GOT3 (cell line): ENCODE measurements around the gene ZNF804A.
"Not testable (repeated sequence)": the region's sequence is repeated elsewhere in the genome, so short reads cannot be mapped to it uniquely, and the experiment has no call there.

ENCODE experiments used
- DNase-seq: peaks from one replicate; lab custom pipeline; 2025; ENCODE audit warnings: mixed read lengths; lab: John Stamatoyannopoulos, UW

ZNF804A gene

GRCh38 chr2:184721881-184722280 is 123.6 kb downstream of the ZNF804A start:
- DNase-seq = no peak

- no peak for DNase-seq
Measured at GRCh38 chr2:184727813-184728212, 129.5 kb downstream of the ZNF804A start.

DNA sequence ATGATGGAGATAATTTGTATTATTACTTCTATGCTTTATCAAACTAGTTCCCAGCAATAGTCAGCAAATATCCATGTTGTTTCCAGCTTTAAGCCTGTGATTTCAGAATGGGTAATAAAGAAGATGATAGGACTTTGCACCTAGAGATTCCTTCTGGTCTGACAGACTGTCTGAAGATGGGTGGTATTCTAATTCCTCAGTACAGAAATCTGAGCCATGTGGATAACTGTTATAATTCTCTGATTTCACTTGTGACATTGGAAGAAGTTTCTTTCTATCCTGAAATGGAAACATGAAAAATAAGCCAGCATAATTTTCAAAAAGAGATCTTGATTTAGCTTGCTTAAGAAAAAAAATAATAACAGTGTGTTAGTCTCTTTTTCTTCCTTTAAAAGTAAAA is 130.1 kb downstream of the ZNF804A start:
- DNase-seq = no peak

DNA sequence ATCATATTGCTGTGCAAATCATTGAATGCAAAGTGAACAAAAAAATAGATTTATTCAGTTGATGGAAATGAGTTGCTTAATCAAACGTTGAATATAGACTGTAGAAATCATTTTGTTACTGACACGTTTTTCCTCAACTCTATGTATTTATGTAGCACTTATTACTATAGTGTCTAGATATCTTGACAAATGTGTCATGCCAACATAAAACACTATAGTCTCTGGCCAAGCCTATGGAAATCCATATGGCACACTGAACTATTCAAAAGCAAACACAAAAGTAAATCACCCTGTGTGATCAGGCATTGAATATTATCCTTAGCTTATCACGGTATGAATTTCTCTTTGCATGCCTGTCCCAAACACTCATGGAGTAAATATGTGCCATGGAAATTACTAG is 131.3 kb downstream of the ZNF804A start:
- no peak for DNase-seq

DNA sequence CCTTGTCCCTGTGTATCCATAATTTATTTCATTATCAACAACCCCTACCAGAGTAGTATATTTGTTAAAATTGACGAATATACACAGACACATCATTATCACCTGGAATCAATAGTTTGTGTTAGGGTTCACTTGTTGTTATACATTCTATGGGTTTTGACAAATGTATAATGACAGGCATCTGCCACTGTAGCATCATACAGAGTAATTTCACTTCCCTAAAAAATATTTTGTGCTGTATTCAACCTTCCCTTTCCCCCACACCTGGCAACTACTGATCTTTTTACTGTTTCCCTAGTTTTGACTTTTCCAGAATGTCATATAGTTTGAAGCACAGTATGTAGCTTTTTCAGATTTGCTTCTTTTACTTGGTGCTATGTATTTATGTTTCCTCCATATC is 132.0 kb downstream of the ZNF804A start:
- no peak for DNase-seq

GRCh38 chr2:184734338-184734737 is 136.0 kb downstream of the ZNF804A start:
- no peak for DNase-seq

- no peak for DNase-seq
Measured at GRCh38 chr2:184735611-184736010, 137.3 kb downstream of the ZNF804A start.

DNA sequence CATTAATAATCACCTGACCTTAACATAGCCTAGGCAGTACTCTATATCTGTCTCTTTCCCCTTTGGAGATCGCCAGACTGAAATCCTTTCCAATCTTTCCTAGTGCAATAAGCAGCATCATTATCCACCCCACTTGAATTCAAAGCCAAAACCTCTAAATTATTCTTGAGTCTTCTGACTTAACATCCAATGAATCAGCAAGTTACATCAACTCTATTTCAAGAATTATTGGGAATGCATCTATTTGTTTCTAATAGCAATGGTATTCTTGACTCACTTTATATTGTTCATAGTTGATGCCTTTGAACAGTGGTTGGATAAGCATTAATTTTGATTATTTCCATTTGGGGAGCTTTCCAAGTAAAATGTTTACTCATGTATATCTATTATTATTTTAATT is 144.8 kb downstream of the ZNF804A start:
- DNase-seq = no peak

GRCh38 chr2:184756161-184756560 is 157.8 kb downstream of the ZNF804A start:
- DNase-seq = no peak

DNA sequence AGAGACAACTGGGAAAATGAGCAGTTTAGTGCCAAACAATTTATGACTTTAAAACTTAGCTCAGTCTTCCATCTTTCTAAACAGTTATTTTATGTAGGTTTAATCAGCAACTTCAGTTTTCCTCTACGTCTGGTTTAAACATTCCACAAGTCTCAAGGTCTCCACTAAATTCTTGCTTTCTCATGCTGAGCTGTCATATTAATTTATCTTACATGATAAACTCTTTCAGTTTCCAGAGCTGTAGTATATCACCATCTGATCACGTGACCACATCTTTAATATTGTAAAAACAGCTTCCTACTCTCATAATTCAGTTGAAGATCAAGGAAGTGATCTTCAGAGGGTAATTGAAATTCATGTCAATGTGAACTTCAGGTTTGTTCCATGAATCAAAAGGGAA is 158.6 kb downstream of the ZNF804A start:
- DNase-seq = no peak

- not testable (repeated sequence) for DNase-seq
Measured at GRCh38 chr2:184759557-184760255, 161.4 kb downstream of the ZNF804A start.

DNA sequence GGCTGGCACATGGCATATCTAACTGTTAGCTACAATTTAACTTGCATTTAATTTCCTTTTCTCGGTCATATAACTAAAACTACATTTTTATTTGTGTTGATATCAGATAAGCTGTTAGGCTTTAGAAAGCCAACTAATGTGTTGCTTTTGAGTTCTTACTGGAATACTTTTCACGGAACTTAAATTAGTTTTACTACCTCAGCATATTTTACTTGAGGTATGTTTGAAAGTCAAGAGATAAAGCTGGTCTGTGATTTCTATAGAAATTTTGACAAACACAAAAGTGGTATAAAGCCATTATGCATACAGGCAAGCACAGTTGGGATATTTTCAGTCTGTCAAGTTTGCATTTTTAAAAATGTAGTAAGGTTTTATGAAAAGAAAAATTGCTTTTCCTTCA is 162.6 kb downstream of the ZNF804A start:
- no peak for DNase-seq

- DNase-seq = no peak
Measured at GRCh38 chr2:184765112-184765895, 167.0 kb downstream of the ZNF804A start.

- DNase-seq = no peak
Measured at GRCh38 chr2:184767059-184767458, 168.7 kb downstream of the ZNF804A start.

DNA sequence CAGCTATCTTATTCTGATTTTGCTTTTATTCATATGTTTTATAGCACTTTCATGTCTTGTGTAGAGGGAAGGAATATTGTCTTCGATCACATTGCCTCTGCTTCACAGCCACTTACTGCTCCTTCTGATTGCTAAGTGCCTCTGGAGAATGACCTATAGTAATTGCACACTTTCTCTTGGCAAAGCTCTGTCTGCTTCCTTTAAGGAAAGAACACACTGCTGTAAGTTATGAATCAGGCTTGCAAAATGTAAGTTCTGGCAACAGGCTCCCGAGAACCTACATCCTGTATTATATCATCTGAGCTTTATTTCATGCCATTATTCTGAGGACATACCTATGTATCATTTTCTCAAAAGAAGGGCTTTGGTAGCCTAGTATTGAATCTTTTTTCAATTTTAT is 170.7 kb downstream of the ZNF804A start:
- no peak for DNase-seq

- no peak for DNase-seq
Measured at GRCh38 chr2:184769686-184770085, 171.4 kb downstream of the ZNF804A start.

DNA sequence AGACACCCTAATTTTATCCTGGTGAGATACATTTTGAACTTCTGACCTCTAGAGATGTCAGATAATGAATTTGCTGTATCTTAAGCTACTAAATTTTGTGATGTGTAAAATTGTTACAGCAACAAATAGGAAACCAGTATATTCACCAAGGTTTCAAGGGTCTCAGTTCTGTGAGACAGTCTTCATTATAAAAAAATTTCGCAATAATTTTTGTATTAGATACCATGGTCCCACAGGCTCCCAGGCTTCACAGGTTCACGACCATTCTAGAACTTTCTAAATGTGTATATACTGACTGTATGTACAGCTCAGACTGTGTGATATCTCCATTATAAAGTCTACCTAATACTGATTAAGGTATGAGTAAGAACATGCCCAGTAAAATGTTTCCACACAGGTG is 181.4 kb downstream of the ZNF804A start:
- DNase-seq = no peak

- no peak for DNase-seq
Measured at GRCh38 chr2:184780384-184780783, 182.1 kb downstream of the ZNF804A start.

DNA sequence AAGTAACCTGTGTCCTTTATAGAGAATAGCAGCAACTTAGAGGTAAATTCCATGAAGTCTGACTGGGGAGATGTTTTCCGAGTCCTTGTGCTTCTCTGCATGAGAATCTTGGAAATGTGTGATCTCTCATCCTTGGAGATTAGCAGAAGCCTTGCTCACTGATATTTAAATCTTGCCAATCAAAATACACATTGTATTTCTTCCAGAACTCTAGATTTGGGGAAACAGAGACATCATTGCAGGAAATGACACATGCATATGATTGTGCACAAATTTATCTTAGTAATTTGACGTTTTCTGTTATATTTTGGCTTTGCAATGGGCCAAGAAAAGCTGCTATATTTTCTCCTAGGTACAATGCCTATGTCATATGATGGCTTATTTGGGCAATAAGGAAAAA is 182.6 kb downstream of the ZNF804A start:
- no peak for DNase-seq

- no peak for DNase-seq
Measured at GRCh38 chr2:184783576-184783975, 185.2 kb downstream of the ZNF804A start.

GRCh38 chr2:184793176-184793575 is 194.8 kb downstream of the ZNF804A start:
- DNase-seq = no peak

DNA sequence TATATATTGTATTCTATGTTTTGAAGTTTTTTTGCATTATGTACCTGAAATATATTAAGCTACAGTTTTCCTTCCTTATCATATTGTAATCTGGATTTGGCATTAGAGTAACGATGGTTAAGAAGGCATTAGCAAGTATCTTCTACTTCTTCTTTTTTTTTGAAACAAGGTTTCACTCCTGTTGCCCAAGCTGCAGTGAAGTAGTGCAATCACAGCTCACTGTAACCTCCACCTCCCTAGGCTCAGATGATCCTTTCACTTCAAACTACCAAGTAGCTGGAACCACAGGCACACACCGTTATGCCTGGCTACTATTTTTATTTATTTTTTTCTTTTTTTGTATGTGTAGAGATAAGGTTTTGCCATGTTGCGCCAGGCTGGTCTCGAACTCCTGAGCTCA is 201.1 kb downstream of the ZNF804A start:
- no peak for DNase-seq

GRCh38 chr2:184814421-184814820 is 216.1 kb downstream of the ZNF804A start:
- DNase-seq = no peak

GRCh38 chr2:184815824-184816223 is 217.5 kb downstream of the ZNF804A start:
- DNase-seq = no peak
